PC-9 (cell line): ENCODE results near the gene ADAMTSL4. TPM values are rescaled to one million over a fixed set of nuclear protein-coding genes. Genes with fewer than 3 reads are reported as not detected.
"Not testable (repeated sequence)": the region's sequence is repeated elsewhere in the genome, so short reads cannot be mapped to it uniquely, and the experiment has no call there.

Experiments
- BruUV-seq: library from RNA; stranded (reverse); fragments of 400-500 nt; replicated peaks from 2 replicates; lab custom pipeline; 2021; lab: Mats Ljungman, UMichigan
- CTCF ChIA-PET: fragments of 300-600 bp; sonication (Branson Sonifier 250); formaldehyde crosslinking; loops from one replicate; lab custom pipeline; 2022; ENCODE audit warnings: antibody characterized with exemption; lab: Charles Lee
- POLR2A ChIA-PET: fragments of 300-600 bp; sonication (Branson Sonifier 250); formaldehyde crosslinking; loops from one replicate; lab custom pipeline; 2022; ENCODE audit warnings: antibody characterized with exemption; ENCODE audit not compliant: unreplicated experiment; lab: Charles Lee
- DNase-seq, 2 experiments: peaks; one replicate each; pipeline versions ENCODE4 v3.0.0 to v3.0.0-alpha.2; 2015 to 2022; ENCODE audit warnings: mixed read lengths in 1 of 2
- H2AFZ ChIP-seq: fragments of 200-600 bp; sonication (generic); 2 replicates; pipeline ENCODE4 v1.8.1; 2017; ENCODE audit warnings: antibody characterized with exemption
- H3F3A ChIP-seq: fragments of 200-600 bp; sonication (generic); 2 replicates; pipeline ENCODE4 v1.8.1; 2017; ENCODE audit warnings: antibody characterized with exemption, mild to moderate bottlenecking, low read depth; ENCODE audit not compliant: insufficient read depth
- H3K27ac ChIP-seq: fragments of 200-600 bp; sonication (generic); 2 replicates; pipeline ENCODE4 v1.6.1; 2016; ENCODE audit warnings: mixed run types
- H3K27me3 ChIP-seq: fragments of 200-600 bp; sonication (generic); 2 replicates; pipeline ENCODE4 v1.6.1; 2016; ENCODE audit warnings: low read depth, mixed run types; ENCODE audit not compliant: insufficient read depth
- H3K36me3 ChIP-seq: fragments of 200-600 bp; sonication (generic); 2 replicates; pipeline ENCODE4 v1.6.1; 2016; ENCODE audit warnings: low read depth, mixed run types
- H3K4me1 ChIP-seq: fragments of 200-600 bp; sonication (generic); replicated peaks from 2 replicates; pipeline ENCODE4 v1.6.1; 2016; ENCODE audit warnings: mixed run types; ENCODE audit not compliant: insufficient read depth
- H3K4me2 ChIP-seq: fragments of 200-600 bp; sonication (generic); 2 replicates; pipeline ENCODE4 v1.6.1; 2017; ENCODE audit warnings: mixed run types
- H3K4me3 ChIP-seq: fragments of 200-600 bp; sonication (generic); 2 replicates; pipeline ENCODE4 v1.6.1; 2016; ENCODE audit warnings: mixed run types
- H3K79me2 ChIP-seq: fragments of 200-600 bp; sonication (generic); 2 replicates; pipeline ENCODE4 v1.6.1; 2017; ENCODE audit warnings: low read depth, mixed run types
- H3K9me2 ChIP-seq: fragments of 200-600 bp; sonication (generic); 2 replicates; pipeline ENCODE4 v1.8.1; 2017; ENCODE audit warnings: mild to moderate bottlenecking; ENCODE audit not compliant: insufficient read depth
- H3K9me3 ChIP-seq: fragments of 200-600 bp; sonication (generic); 2 replicates; pipeline ENCODE4 v1.8.1; 2016; ENCODE audit warnings: low read depth; ENCODE audit not compliant: insufficient read depth
- H4K20me1 ChIP-seq: fragments of 200-600 bp; sonication (generic); 2 replicates; pipeline ENCODE4 v1.8.1; 2017; ENCODE audit not compliant: insufficient read depth
- CTCF ChIP-seq: fragments of 200-600 bp; sonication (generic); conservative IDR thresholded peaks from 2 replicates; pipeline ENCODE4 v1.6.1; 2017; ENCODE audit warnings: mixed run types, antibody characterized with exemption, mild to moderate bottlenecking, moderate library complexity
- EZH2 ChIP-seq: fragments of 200-600 bp; sonication (generic); IDR thresholded peaks from 2 replicates; pipeline ENCODE4 v1.8.0; 2017; ENCODE audit warnings: antibody characterized with exemption, low read depth
- intact Hi-C: fragments of 100-400 bp; cut with micrococcal nuclease; formaldehyde crosslinking; loops from one replicate; pipeline ENCODE4 v1.10.0; 2022; ENCODE audit not compliant: unreplicated experiment
- total RNA-seq: library from RNA; stranded (reverse); gene quantifications from 2 replicates; pipeline ENCODE4 v1.2.3, GENCODE V29; 2021

Gene ADAMTSL4
- total RNA-seq, 1 experiment from 2014 or later = 67.9 TPM

- ChIA-PET CTCF (interaction anchor here (0.6 kb wide), 1 partner anchor 24 kb away, joined by 3 read pairs; no protein-coding TSS in a partner anchor), POLR2A (interaction anchor here (0.5 to 1.7 kb wide), 6 partner anchors 12 to 359 kb away, joined by 3 to 11 read pairs (median 6); partner anchors contain the start of gene MCL1)
- Histone ChIP-seq H2AFZ (no peak overlapping the region), H3K4me1 (peaks cover 72% of the 10 kb centered on the region), H3K4me3 (no peak overlapping the region), H3K4me2 (peak overlapping the region; percentile 100), H3K36me3 (no peaks in the 10 kb centered on the region), H3K9me3 (no peaks in the 10 kb centered on the region), H3K9me2 (no peaks in the 10 kb centered on the region), H3K27ac (peak overlapping the region; percentile 98), H3K79me2 (peaks cover 83% of the 10 kb centered on the region), H4K20me1 (no peaks in the 10 kb centered on the region), H3F3A (peaks cover 63% of the 10 kb centered on the region), H3K27me3 (no peaks in the 10 kb centered on the region)
- intact Hi-C loops = loop anchor here (5.0 to 10.0 kb wide), 7 partner anchors 48 to 500 kb away; partner anchors contain the start of genes APH1A, GOLPH3L and MLLT11
- no TSS peak for BruUV-seq
- no peak for TF ChIP-seq EZH2
- TF ChIP-seq CTCF = no peak
- DNase-seq = no peak
These were observed 15.1 kb downstream of the ADAMTSL4 start for GRCh38 chr1:150564051-150564991.

- ChIA-PET CTCF (interaction anchor here (0.6 kb wide), 1 partner anchor 506 kb away, joined by 6 read pairs; no protein-coding TSS in a partner anchor), POLR2A (interaction anchor here (0.6 kb wide), 1 partner anchor 212 kb away, joined by 6 read pairs; no protein-coding TSS in a partner anchor)
- H3K4me2 ChIP-seq, H3K4me3 ChIP-seq, H3K27me3 ChIP-seq, H3K9me3 ChIP-seq, DNase-seq, H3K9me2 ChIP-seq, BruUV-seq, H2AFZ ChIP-seq, H3K36me3 ChIP-seq, H4K20me1 ChIP-seq: not testable (repeated sequence)
- H3K27ac ChIP-seq = peak overlapping the region; percentile 98; the same call in 1 of the 2 replicates
- peaks cover 78% of the 10 kb centered on the region for H3K4me1 ChIP-seq
- intact Hi-C loops = loop anchor here (10.0 kb wide), 2 partner anchors 301 to 499 kb away; partner anchors contain the start of genes APH1A and MLLT11
- H3K79me2 ChIP-seq = peaks cover 83% of the 10 kb centered on the region
- H3F3A ChIP-seq = peaks cover 70% of the 10 kb centered on the region
These were observed 16.2 kb downstream of the ADAMTSL4 start for GRCh38 chr1:150565240-150565991.

GRCh38 chr1:150566589-150567340, 17.6 kb downstream of the ADAMTSL4 start:
- Histone ChIP-seq H3K4me3 (no peak overlapping the region), H3K4me2 (peak overlapping the region; percentile 64), H3F3A (peaks cover 79% of the 10 kb centered on the region), H3K27ac (peak overlapping the region; percentile 93), H3K79me2 (peaks cover 90% of the 10 kb centered on the region), H3K9me2 (no peaks in the 10 kb centered on the region), H3K27me3 (no peaks in the 10 kb centered on the region), H3K4me1 (peaks cover 84% of the 10 kb centered on the region), H3K36me3 (no peaks in the 10 kb centered on the region), H4K20me1 (no peaks in the 10 kb centered on the region; the same call in 1 of the 2 replicates), H2AFZ (no peak overlapping the region), H3K9me3 (no peaks in the 10 kb centered on the region)
- POLR2A ChIA-PET = interaction anchor here (0.7 kb wide), 1 partner anchor 134 kb away, joined by 9 read pairs; no protein-coding TSS in a partner anchor
- intact Hi-C loops = loop anchor here (10.0 kb wide), 2 partner anchors 302 to 498 kb away; partner anchors contain the start of genes APH1A and MLLT11
- CTCF ChIA-PET = no interaction called here
- no peak for DNase-seq
- no peak for TF ChIP-seq EZH2
- TF ChIP-seq CTCF = no peak
- no TSS peak for BruUV-seq
